ENCODE measurements around the gene EDN3. TPM values are rescaled to one million over a fixed set of nuclear protein-coding genes. Genes with fewer than 3 reads are reported as not detected.

Gene EDN3
- total and polyA plus RNA-seq, 2 of the 8 experiments (the other 6 are each of a cell fraction or from before 2014, with no cell fraction given), result 0.17 to 0.38 TPM

DNA sequence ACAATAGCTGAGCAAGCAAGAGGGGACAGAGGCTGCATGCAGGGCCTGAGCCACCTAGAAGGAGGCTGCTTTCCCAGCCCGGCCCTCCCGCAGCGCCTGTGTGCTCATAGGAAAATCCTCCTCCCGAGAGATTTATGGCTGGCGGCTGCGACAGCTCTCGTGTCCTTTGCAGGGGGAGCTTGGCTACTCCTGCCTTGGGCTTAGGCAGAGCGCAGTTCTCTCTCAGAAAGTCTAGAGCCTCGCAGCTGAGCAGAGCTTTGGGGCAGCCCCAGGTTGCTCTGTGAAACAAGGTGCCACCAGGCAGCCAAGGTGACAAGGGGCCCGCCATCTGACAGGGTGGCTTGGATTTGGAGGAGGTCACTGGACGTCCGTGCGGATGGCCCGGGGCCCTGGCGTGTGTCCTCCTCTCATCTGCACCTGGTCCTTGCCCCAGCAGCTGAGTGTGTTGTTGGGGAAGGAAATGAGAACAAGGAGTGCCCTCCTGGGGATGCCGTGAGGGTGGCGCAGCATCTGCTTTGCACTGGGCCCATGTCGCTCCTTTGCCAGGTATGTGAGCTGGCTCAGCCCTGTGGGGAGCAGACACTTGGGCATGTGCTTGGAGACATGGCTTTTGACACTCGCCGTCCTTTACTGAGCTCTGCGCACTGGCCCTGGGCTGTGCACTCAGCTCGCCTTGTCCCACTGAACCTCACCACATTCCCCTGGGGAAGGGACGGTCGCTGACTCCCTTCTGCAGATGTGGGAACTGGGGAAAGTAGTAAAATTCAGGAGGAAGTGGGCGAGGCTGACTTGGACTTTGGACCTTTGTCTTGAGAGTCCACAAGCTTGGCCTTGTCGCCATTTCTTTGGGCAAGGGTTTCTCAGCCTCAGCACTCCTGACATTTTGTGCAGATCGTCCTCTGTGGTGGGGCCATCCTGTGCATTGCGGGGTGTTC lies 41.9 kb downstream of the EDN3 start:
- CTCF ChIA-PET (ENCODE audit: partially characterized antibody), result interaction anchor here (0.7 to 2.4 kb wide), 2 partner anchors 8 to 63 kb away, joined by 3 to 13 read pairs; no protein-coding TSS in a partner anchor
- Histone ChIP-seq H3K14ac (ENCODE audit: insufficient read length) (no peak overlapping the region), H3K27ac (ENCODE audit: low read depth, low read length) (no peak overlapping the region), H3K4me2 (ENCODE audit: insufficient read depth in 1 of 2, low read depth in 2 of 2, low read length in 2 of 2) (no peak overlapping the region), H2BK20ac (ENCODE audit: low read length) (no peak overlapping the region), H3K9ac (replicated peaks in 1 of 4; ENCODE audit: extremely low read depth in 1 of 4, low read depth in 3 of 4, low read length in 3 of 4) (no peak overlapping the region), H4K20me1 (replicated peaks in 1 of 2; ENCODE audit: control insufficient read depth in 1 of 2, insufficient read depth in 2 of 2, low read length in 2 of 2) (peaks cover 0 to 2% of the 10 kb centered on the region in 2 experiments), H3K4me3 (ENCODE audit: extremely low read depth in 1 of 4, insufficient read depth in 2 of 4, low read depth in 3 of 4, low read length in 4 of 4) (no peak overlapping the region), H2BK15ac (ENCODE audit: low read length) (no peak overlapping the region), H2BK5ac (ENCODE audit: low read depth, low read length) (no peak overlapping the region), H3K27me3 (replicated peaks in 1 of 4; ENCODE audit: control insufficient read depth in 3 of 4, extremely low read depth in 1 of 4, insufficient read depth in 3 of 4, low read length in 3 of 4) (no peaks in the 10 kb centered on the region), H3K4ac (replicated peaks; ENCODE audit: insufficient read length, low read depth, low read length) (no peak overlapping the region), H3K79me1 (ENCODE audit: low read depth, low read length) (no peaks in the 10 kb centered on the region), H4K8ac (ENCODE audit: extremely low read depth, insufficient read depth, low read length) (peak overlapping the region; percentile 70), H2AFZ (ENCODE audit: low read length) (no peak overlapping the region; the same call in 1 of the 2 replicates), H2BK120ac (replicated peaks; ENCODE audit: low read depth, low read length) (no peak overlapping the region), H3K23ac (ENCODE audit: insufficient read length) (no peak overlapping the region), H3K18ac (ENCODE audit: extremely low read depth, low read length) (no peak overlapping the region), H2AK5ac (ENCODE audit: low read depth, low read length) (no peak overlapping the region), H3K56ac (replicated peaks; ENCODE audit: insufficient read length, low read depth, low read length) (no peak overlapping the region), H3K9me3 (ENCODE audit: insufficient read depth in 2 of 2, low read depth in 1 of 2, low read length in 1 of 2) (peaks cover 4% of the 10 kb centered on the region in 2 experiments; a peak in 2 of 4 replicates), H3K4me1 (replicated peaks in 1 of 4; ENCODE audit: control insufficient read depth in 3 of 4, insufficient read depth in 4 of 4, low read length in 3 of 4) (no peaks in the 10 kb centered on the region), H4K5ac (ENCODE audit: insufficient read length, low read depth, low read length) (no peak overlapping the region), H3K79me2 (ENCODE audit: control insufficient read depth in 1 of 2, insufficient read depth in 2 of 2, low read length in 2 of 2) (no peaks in the 10 kb centered on the region), H4K91ac (replicated peaks; ENCODE audit: insufficient read length, low read length) (no peak overlapping the region), H3K36me3 (ENCODE audit: control insufficient read depth in 2 of 4, insufficient read depth in 4 of 4, low read length in 3 of 4) (no peaks in the 10 kb centered on the region), H2BK12ac (ENCODE audit: low read depth, low read length) (no peak overlapping the region), H3K23me2 (ENCODE audit: low read depth, low read length) (peaks cover 7% of the 10 kb centered on the region; the same call in 1 of the 2 replicates)
- POLR2A ChIA-PET (ENCODE audit: partially characterized antibody), result no interaction called here
- no peak for DNase-seq (ENCODE audit: low read depth in 1 of 2, low spot score in 2 of 2)
- 91% methylated on average over 25 of the region's 28 CpGs; no CpG with 5 or more reads in 1 of the 2 experiments for WGBS, 2 experiments (ENCODE audit: extremely low coverage in 1 of 2, insufficient coverage in 1 of 2, insufficient read length in 1 of 2, insufficient replicate concordance in 2 of 2, low coverage in 1 of 2, low lambda C conversion rate in 2 of 2, missing lambda C conversion rate in 1 of 2)
- FAIRE-seq, result no peak
- TF ChIP-seq, protein P1, sequence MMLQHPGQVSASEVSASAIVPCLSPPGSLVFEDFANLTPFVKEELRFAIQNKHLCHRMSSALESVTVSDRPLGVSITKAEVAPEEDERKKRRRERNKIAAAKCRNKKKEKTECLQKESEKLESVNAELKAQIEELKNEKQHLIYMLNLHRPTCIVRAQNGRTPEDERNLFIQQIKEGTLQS (IDR thresholded peaks at IDR 0.05; ENCODE audit: insufficient read depth, low read depth, low read length), result no peak
